GM11168 (cell line): ENCODE data around the gene LITAF.
"Not testable (repeated sequence)": the region's sequence is repeated elsewhere in the genome, so short reads cannot be mapped to it uniquely, and the experiment has no call there.

Source experiments
- in situ Hi-C: fragments of 300-500 bp; cut with MboI; formaldehyde crosslinking; loops from one replicate; pipeline ENCODE4 v1.12.0; 2022; ENCODE audit warnings: low sequenced_read_pairs; ENCODE audit not compliant: unreplicated experiment

The LITAF gene

GRCh38 chr16:11530171-11530940 lies 56.4 kb downstream of the LITAF start:
- in situ Hi-C loops: loop anchor here (25.0 kb wide), 1 partner anchor 282 kb away; no protein-coding TSS in a partner anchor

- in situ Hi-C loops: loop anchor here (5.0 to 25.0 kb wide), 3 partner anchors 113 to 283 kb away; no protein-coding TSS in a partner anchor
These were observed 57.4 kb downstream of the LITAF start for GRCh38 chr16:11529285-11529684.

- in situ Hi-C loops: loop anchor here (5.0 to 25.0 kb wide), 3 partner anchors 114 to 284 kb away; no protein-coding TSS in a partner anchor
These were observed 58.7 kb downstream of the LITAF start for GRCh38 chr16:11528053-11528452.

- in situ Hi-C loops: loop anchor here (5.0 to 25.0 kb wide), 3 partner anchors 115 to 285 kb away; no protein-coding TSS in a partner anchor
These were observed 59.9 kb downstream of the LITAF start for GRCh38 chr16:11526655-11527350.

- in situ Hi-C loops: no loop called here
These were observed 62.5 kb downstream of the LITAF start for GRCh38 chr16:11524098-11524760.

GRCh38 chr16:11521055-11521454 lies 65.7 kb downstream of the LITAF start:
- in situ Hi-C loops: no loop called here

- in situ Hi-C loops: no loop called here
These were observed 66.3 kb downstream of the LITAF start for GRCh38 chr16:11520442-11520841.

- in situ Hi-C loops: no loop called here
These were observed 68.8 kb downstream of the LITAF start for GRCh38 chr16:11517961-11518360.

GRCh38 chr16:11515540-11516430 lies 70.9 kb downstream of the LITAF start:
- in situ Hi-C loops: no loop called here

- in situ Hi-C loops: no loop called here
These were observed 72.4 kb downstream of the LITAF start for GRCh38 chr16:11514283-11514682.

GRCh38 chr16:11513366-11513765 lies 73.4 kb downstream of the LITAF start:
- in situ Hi-C loops: not testable (repeated sequence)

GRCh38 chr16:11511801-11512200 lies 74.9 kb downstream of the LITAF start:
- in situ Hi-C loops: no loop called here

GRCh38 chr16:11511328-11511727 lies 75.4 kb downstream of the LITAF start:
- in situ Hi-C loops: no loop called here

- in situ Hi-C loops: no loop called here
These were observed 76.3 kb downstream of the LITAF start for GRCh38 chr16:11510178-11510973.

- in situ Hi-C loops: no loop called here
These were observed 78.7 kb downstream of the LITAF start for GRCh38 chr16:11507991-11508390.

- in situ Hi-C loops: no loop called here
These were observed 79.4 kb downstream of the LITAF start for GRCh38 chr16:11507350-11507749.

GRCh38 chr16:11506741-11507305 lies 79.9 kb downstream of the LITAF start:
- in situ Hi-C loops: no loop called here

GRCh38 chr16:11504261-11504660 lies 82.5 kb downstream of the LITAF start:
- in situ Hi-C loops: not testable (repeated sequence)

- in situ Hi-C loops: no loop called here
These were observed 83.2 kb downstream of the LITAF start for GRCh38 chr16:11503566-11503965.
